Right atrium auricular region (tissue), 2 donors: ENCODE results near the gene NFS1. TPM values are rescaled to one million over a fixed set of nuclear protein-coding genes. Genes with fewer than 3 reads are reported as not detected.

Experiments
- DNase-seq: peaks from one replicate; pipeline ENCODE4 v3.0.0-alpha.2; 2019; ENCODE audit warnings: low spot score
- H3K27ac ChIP-seq, 2 donors: fragments of 200-600 bp; sonication (generic); 1 replicate in 1 of 2; 2 replicates in 1 of 2; pipeline ENCODE4 v1.5.1; 2016 to 2019
- H3K27me3 ChIP-seq, 2 donors: fragments of 200-600 bp; sonication (generic); one replicate each; pipeline versions ENCODE4 v1.5.1 to v1.6.0; 2017 to 2019
- H3K36me3 ChIP-seq: fragments of 200-600 bp; sonication (generic); one replicate; pipeline ENCODE4 v1.5.1; 2016
- H3K4me1 ChIP-seq, 2 donors: fragments of 200-600 bp; sonication (generic); one replicate each; pipeline versions ENCODE4 v1.5.1 to v1.6.0; 2017 to 2019
- H3K4me3 ChIP-seq, 2 donors: fragments of 200-600 bp; sonication (generic); 1 replicate in 1 of 2; 2 replicates in 1 of 2; pipeline ENCODE4 v1.5.1; 2017 to 2019; ENCODE audit warnings: mild to moderate bottlenecking in 1 of 2, moderate library complexity in 1 of 2
- H3K9me3 ChIP-seq, 2 donors: fragments of 200-600 bp; sonication (generic); one replicate each; pipeline ENCODE4 v1.5.1; 2019
- CTCF ChIP-seq, 2 donors: fragments of 200-600 bp; sonication (generic); IDR thresholded peaks; one replicate each; pipeline ENCODE4 v1.5.1; 2019; ENCODE audit warnings: antibody characterized with exemption in 2 of 2
- total RNA-seq, 2 donors: library from RNA; depleted of rRNA; stranded (reverse); fragments of >200 nt; gene quantifications; one replicate each; pipeline ENCODE4 v1.1.0, GENCODE V29; 2016

NFS1 gene
- total RNA-seq, 2 donors from 2014 or later = 24.6 to 38.7 TPM

GRCh38 chr20:35641743-35642142, 57.4 kb downstream of the NFS1 start:
- no peak for TF ChIP-seq CTCF (IDR thresholded peaks at IDR 0.05)
- Histone ChIP-seq H3K27ac (no peak overlapping the region), H3K4me3 (no peak overlapping the region), H3K27me3 (no peaks in the 10 kb centered on the region), H3K4me1 (peaks cover 0 to 11% of the 10 kb centered on the region in 2 donors), H3K9me3 (no peaks in the 10 kb centered on the region), H3K36me3 (no peaks in the 10 kb centered on the region)
- no peak for DNase-seq

GRCh38 chr20:35640724-35641123, 58.4 kb downstream of the NFS1 start:
- Histone ChIP-seq H3K27ac (no peak overlapping the region), H3K4me1 (peaks cover 0 to 18% of the 10 kb centered on the region in 2 donors), H3K36me3 (no peaks in the 10 kb centered on the region), H3K4me3 (no peak overlapping the region), H3K27me3 (no peaks in the 10 kb centered on the region), H3K9me3 (no peaks in the 10 kb centered on the region)
- no peak for TF ChIP-seq CTCF (IDR thresholded peaks at IDR 0.05)
- DNase-seq = no peak

- H3K27me3 ChIP-seq = no peaks in the 10 kb centered on the region
- no peak for TF ChIP-seq CTCF (IDR thresholded peaks at IDR 0.05)
These were observed 60.4 kb downstream of the NFS1 start for GRCh38 chr20:35638751-35639150.

GRCh38 chr20:35637276-35637675, 61.9 kb downstream of the NFS1 start:
- peaks cover 0 to 24% of the 10 kb centered on the region in 2 donors for H3K4me1 ChIP-seq
- no peak overlapping the region for H3K4me3 ChIP-seq

More at GRCh38 chr20:35638751-35639150, 60.4 kb downstream of the NFS1 start:
- H3K4me1 ChIP-seq = peaks cover 0 to 24% of the 10 kb centered on the region in 2 donors
- no peak overlapping the region for H3K27ac ChIP-seq
- DNase-seq = no peak
- no peaks in the 10 kb centered on the region for H3K9me3 ChIP-seq
- H3K36me3 ChIP-seq = no peaks in the 10 kb centered on the region
- no peak overlapping the region for H3K4me3 ChIP-seq

GRCh38 chr20:35636095-35636494, 63.1 kb downstream of the NFS1 start:
- no peak for TF ChIP-seq CTCF (IDR thresholded peaks at IDR 0.05)
- Histone ChIP-seq H3K4me1 (peaks cover 0 to 24% of the 10 kb centered on the region in 2 donors), H3K27ac (no peak overlapping the region), H3K9me3 (no peaks in the 10 kb centered on the region), H3K27me3 (no peaks in the 10 kb centered on the region), H3K4me3 (no peak overlapping the region), H3K36me3 (peaks cover 15% of the 10 kb centered on the region)
- no peak for DNase-seq

More at GRCh38 chr20:35637276-35637675, 61.9 kb downstream of the NFS1 start:
- TF ChIP-seq CTCF (IDR thresholded peaks at IDR 0.05) = no peak
- Histone ChIP-seq H3K27me3 (no peaks in the 10 kb centered on the region), H3K27ac (no peak overlapping the region), H3K36me3 (peaks cover 3% of the 10 kb centered on the region), H3K9me3 (no peaks in the 10 kb centered on the region)
- DNase-seq = no peak

- no peak for DNase-seq
- no peak for TF ChIP-seq CTCF (IDR thresholded peaks at IDR 0.05)
- Histone ChIP-seq H3K36me3 (peaks cover 19% of the 10 kb centered on the region), H3K4me3 (no peak overlapping the region), H3K27ac (no peak overlapping the region), H3K9me3 (no peaks in the 10 kb centered on the region), H3K27me3 (no peaks in the 10 kb centered on the region), H3K4me1 (peaks cover 0 to 24% of the 10 kb centered on the region in 2 donors)
These were observed 63.5 kb downstream of the NFS1 start for GRCh38 chr20:35635652-35636051.
